ENCODE data around the gene NHLRC1.

NHLRC1 gene

GRCh38 chr6:18091382-18091781 lies 31.1 kb downstream of the NHLRC1 start:
- no peak for TF ChIP-seq CTCF (IDR thresholded peaks at IDR 0.05)

DNA sequence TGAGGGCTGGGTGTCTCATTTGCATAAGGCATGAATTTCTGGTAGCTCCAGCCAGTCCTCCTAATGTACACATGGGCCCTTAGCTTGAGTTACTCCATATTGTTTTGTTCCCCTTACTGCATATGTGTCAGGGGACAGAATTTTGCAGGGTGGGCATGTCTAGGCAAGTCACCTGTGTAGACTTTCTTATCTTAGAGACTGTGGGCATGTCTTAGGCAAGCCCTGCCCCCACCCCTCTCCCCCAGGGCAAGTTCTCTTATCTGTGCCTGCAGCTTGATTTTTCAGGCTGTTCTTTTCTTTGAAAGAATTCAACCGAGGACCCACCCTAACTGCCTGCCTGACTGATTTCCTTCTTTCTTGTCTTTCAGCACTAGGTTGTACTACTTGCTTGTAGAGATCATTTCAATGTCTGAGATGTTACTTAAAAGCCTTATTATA lies 32.1 kb downstream of the NHLRC1 start:
- no peak for TF ChIP-seq CTCF (IDR thresholded peaks at IDR 0.05)

- TF ChIP-seq CTCF (IDR thresholded peaks at IDR 0.05): no peak
These were observed 33.8 kb downstream of the NHLRC1 start for GRCh38 chr6:18088419-18089296.

DNA sequence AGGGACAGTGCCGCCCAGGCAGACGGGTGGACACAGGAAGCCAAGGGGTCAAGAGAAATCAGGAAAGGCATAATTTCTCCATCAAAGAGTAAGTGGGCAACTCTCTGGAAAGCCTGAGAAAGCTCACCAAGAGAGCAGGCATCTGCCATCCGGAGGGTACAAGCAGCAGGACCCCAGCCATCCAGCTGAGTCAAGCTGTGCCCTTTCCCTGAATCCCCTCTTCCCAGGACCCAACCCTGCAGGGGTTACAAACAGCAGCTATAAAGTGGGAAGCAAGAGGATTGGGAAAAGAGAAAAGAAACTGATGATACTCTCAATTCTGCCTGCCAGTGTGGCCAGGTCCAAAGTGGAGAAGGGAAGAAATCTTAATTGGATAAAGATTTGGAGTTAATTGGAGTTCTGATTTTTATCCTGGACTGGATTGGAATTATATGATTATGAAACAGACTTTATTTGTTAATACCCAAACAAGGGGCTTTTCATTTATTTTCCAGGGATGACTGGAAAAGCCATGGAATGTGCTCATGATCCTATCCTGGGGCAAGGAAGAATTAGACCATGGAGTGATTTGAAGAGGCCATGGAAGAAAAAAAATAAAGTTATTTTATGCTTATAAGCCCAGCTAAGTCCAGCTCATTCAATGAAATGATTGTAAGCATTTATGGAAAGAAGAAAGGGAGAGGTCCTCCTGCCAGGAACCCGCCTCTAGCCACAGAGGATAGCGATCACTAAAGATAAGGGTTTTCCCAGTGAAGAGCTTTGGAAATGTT lies 34.9 kb downstream of the NHLRC1 start:
- no peak for TF ChIP-seq CTCF (IDR thresholded peaks at IDR 0.05)

- no peak for TF ChIP-seq CTCF (IDR thresholded peaks at IDR 0.05)
These were observed 41.3 kb downstream of the NHLRC1 start for GRCh38 chr6:18081025-18081668.

DNA sequence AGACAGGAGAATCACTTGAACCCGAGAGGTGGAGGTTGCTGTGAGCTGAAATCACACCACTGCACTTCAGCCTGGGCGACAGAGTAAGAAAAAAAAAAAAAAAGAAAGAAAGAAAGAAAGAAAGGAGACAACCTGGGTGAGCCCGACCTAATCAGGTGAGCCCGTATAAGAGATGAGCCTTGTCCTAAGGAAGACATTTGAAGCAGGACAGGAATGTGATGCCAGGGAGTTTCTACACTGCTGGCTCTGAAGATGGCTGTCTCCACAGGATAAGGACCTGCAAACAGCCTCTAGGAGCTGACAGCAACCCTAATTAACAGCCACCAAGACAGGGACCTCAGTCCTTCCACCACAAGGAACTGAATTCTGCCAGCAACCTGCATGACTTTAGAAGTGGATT lies 41.9 kb downstream of the NHLRC1 start:
- TF ChIP-seq CTCF (IDR thresholded peaks at IDR 0.05): no peak

DNA sequence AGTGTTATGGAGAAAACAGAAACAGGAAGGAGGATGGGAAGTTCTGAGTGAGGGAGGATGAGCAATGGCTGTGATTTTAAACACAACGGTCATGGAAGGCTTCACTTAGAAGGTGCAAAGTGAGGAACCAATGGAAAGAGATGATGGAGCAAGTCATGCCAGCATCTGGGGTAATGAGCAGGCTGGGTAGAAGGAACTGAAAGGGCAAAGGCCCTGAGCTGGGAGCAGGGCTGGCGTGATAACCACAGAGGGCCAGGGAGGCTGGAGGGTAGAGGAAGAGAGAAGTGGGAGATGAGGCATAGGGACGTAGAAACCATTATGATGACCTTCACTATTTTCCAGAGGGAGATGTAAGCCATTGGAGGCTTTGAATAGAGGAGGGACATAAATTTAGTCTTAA lies 43.6 kb downstream of the NHLRC1 start:
- TF ChIP-seq CTCF (IDR thresholded peaks at IDR 0.05): no peak

Measured in LNCAP (cell line).